ENCODE results near the gene TESPA1. TPM values are rescaled to one million over a fixed set of nuclear protein-coding genes. Genes with fewer than 3 reads are reported as not detected.

The TESPA1 gene
- total RNA-seq, 2 donors from 2014 or later = 121 to 160 TPM

GRCh38 chr12:54932691-54933090 is 51.9 kb downstream of the TESPA1 start:
- peaks cover 5% of the 10 kb centered on the region for H3K9me3 ChIP-seq (ENCODE audit: control insufficient read depth, low read length, poor library complexity, severe bottlenecking)
- Mint-ChIP-seq H3K4me1 (peaks cover 35% of the 10 kb centered on the region), H3K27me3 (no peaks in the 10 kb centered on the region), H3K36me3 (ENCODE audit: low read depth) (peaks cover 11% of the 10 kb centered on the region), H3K4me3 (no peak overlapping the region), H3K27ac (no peak overlapping the region)
- ATAC-seq (no peak), DNase-seq (no peak)

DNA sequence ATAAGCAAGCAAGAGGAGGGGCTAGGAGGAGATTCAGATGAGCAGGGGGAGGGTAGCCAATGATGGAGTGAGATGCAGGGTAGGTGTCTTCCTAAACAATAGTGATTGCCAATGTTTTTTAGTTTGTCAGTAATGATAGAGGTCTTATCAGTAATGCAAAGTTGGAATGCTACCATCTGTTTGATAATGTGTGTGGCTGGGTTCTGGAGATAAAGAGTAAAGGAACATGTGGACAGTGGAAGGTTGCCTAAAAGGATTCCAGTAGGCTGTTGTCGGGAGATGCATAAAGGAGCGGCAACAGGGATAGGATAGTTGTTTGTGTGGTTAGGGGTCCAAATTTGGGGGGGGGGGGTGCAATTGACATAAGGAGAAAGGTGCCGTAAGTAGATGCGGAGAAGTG is 52.5 kb downstream of the TESPA1 start:
- no peak for ATAC-seq

DNA sequence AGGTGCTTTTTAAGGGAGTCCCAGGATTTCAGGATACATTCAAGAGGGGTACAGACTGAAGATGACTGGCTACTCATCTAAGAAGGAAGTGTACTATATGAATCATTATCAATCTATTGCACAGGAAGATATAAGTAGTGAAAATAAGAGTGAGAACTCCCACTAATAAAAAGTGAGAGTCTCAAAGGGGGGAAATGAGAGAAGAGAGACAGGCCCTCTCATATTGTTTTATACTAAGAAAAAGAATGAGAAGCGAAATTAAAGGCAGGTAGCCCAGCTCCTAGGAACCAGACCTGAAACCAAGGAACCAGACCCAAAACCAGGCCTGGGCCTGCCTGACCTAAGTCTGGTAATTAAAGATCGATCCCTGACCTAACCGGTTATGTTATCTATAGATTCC is 54.6 kb downstream of the TESPA1 start:
- DNase-seq = no peak
- Mint-ChIP-seq H3K27me3 (no peaks in the 10 kb centered on the region), H3K27ac (no peak overlapping the region), H3K36me3 (ENCODE audit: low read depth) (peaks cover 11% of the 10 kb centered on the region), H3K4me1 (peaks cover 19% of the 10 kb centered on the region), H3K4me3 (no peak overlapping the region)
- peaks cover 5% of the 10 kb centered on the region for H3K9me3 ChIP-seq (ENCODE audit: control insufficient read depth, low read length, poor library complexity, severe bottlenecking)
- no peak for ATAC-seq

More for the DNA sequence above, 52.5 kb downstream of the TESPA1 start:
- DNase-seq = no peak
- no peak overlapping the region for H3K27ac Mint-ChIP-seq
- H3K4me3 Mint-ChIP-seq = peak overlapping the region; percentile 13
- H3K36me3 Mint-ChIP-seq (ENCODE audit: low read depth) = peaks cover 11% of the 10 kb centered on the region
- H3K4me1 Mint-ChIP-seq = peaks cover 35% of the 10 kb centered on the region
- peaks cover 5% of the 10 kb centered on the region for H3K9me3 ChIP-seq (ENCODE audit: control insufficient read depth, low read length, poor library complexity, severe bottlenecking)
- H3K27me3 Mint-ChIP-seq = no peaks in the 10 kb centered on the region

GRCh38 chr12:54926246-54926645 is 58.3 kb downstream of the TESPA1 start:
- ATAC-seq = no peak
- Mint-ChIP-seq H3K27me3 (no peaks in the 10 kb centered on the region), H3K36me3 (ENCODE audit: low read depth) (peaks cover 9% of the 10 kb centered on the region), H3K4me3 (no peak overlapping the region), H3K27ac (no peak overlapping the region), H3K4me1 (no peaks in the 10 kb centered on the region)
- DNase-seq = no peak
- H3K9me3 ChIP-seq (ENCODE audit: control insufficient read depth, low read length, poor library complexity, severe bottlenecking) = peaks cover 5% of the 10 kb centered on the region

- Mint-ChIP-seq H3K4me3 (no peak overlapping the region), H3K36me3 (ENCODE audit: low read depth) (peaks cover 6% of the 10 kb centered on the region), H3K27me3 (no peaks in the 10 kb centered on the region), H3K4me1 (no peaks in the 10 kb centered on the region), H3K27ac (no peak overlapping the region)
- ATAC-seq (no peak), DNase-seq (no peak)
- peaks cover 2% of the 10 kb centered on the region for H3K9me3 ChIP-seq (ENCODE audit: control insufficient read depth, low read length, poor library complexity, severe bottlenecking)
Observed at GRCh38 chr12:54924972-54925707, 59.4 kb downstream of the TESPA1 start.

DNA sequence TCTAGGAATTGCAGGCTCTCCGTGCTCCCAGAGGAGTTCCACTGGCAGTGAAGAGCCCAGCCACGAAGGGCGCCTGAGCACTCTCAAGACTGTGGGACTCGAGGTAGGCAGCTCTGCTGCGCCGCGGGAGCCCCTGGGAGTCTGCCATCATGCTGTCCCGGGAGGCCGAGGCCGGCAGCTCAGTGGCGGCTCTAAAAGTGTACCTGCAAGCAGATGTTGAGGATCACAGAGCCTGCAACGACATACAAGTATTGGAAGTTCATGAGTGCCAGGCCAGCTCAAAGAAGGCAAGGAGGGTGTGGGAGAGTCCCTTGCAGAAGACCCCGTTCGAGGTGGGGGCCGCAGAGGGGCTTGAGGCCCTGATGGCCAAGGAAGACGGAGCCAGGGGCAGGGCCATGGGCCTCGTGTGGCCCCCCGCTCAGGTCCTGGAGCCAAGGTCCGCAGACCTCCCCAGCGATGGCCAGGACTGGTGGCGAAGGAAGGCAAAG is 67.5 kb downstream of the TESPA1 start:
- no peaks in the 10 kb centered on the region for H3K4me1 Mint-ChIP-seq
- H3K27me3 Mint-ChIP-seq = no peaks in the 10 kb centered on the region
- no peak for ATAC-seq
- H3K36me3 Mint-ChIP-seq (ENCODE audit: low read depth) = peaks cover 2% of the 10 kb centered on the region
- H3K9me3 ChIP-seq (ENCODE audit: control insufficient read depth, low read length, poor library complexity, severe bottlenecking) = no peaks in the 10 kb centered on the region
- H3K4me3 Mint-ChIP-seq = no peak overlapping the region
- no peak overlapping the region for H3K27ac Mint-ChIP-seq
- DNase-seq = no peak

Other genes with a start within 250 kb of the TESPA1 start
- not detected for gene MUCL1, start 130.2 kb downstream of the TESPA1 start, total RNA-seq
- gene NEUROD4, start 35.2 kb upstream of the TESPA1 start, total RNA-seq = not detected
- not detected for gene OR9K2, start 141.6 kb upstream of the TESPA1 start, total RNA-seq
- not detected for gene OR10A7, start 236.3 kb upstream of the TESPA1 start, total RNA-seq

Measured in T-helper 17 cell (primary cell).